ENCODE results near the gene OSBPL10. TPM values are rescaled to one million over a fixed set of nuclear protein-coding genes. Genes with fewer than 3 reads are reported as not detected.

The OSBPL10 gene
- total RNA-seq, 3 donors from 2014 or later = 3.2 to 7.0 (median 6.8) TPM

- no peak for ATAC-seq
Observed at GRCh38 chr3:31815006-31815405, 166.1 kb downstream of the OSBPL10 start.

GRCh38 chr3:31813686-31814085 is 167.4 kb downstream of the OSBPL10 start:
- H3K36me3 Mint-ChIP-seq (ENCODE audit: insufficient read depth) = no peaks in the 10 kb centered on the region
- no peak overlapping the region for H3K4me3 Mint-ChIP-seq
- H3K9me3 Mint-ChIP-seq = no peaks in the 10 kb centered on the region
- no peak for DNase-seq
- H3K27me3 Mint-ChIP-seq (ENCODE audit: low read depth) = no peaks in the 10 kb centered on the region
- peaks cover 23% of the 10 kb centered on the region for H3K4me1 Mint-ChIP-seq (ENCODE audit: low read depth)
- ATAC-seq = no peak

More at GRCh38 chr3:31815006-31815405, 166.1 kb downstream of the OSBPL10 start:
- H3K36me3 Mint-ChIP-seq (ENCODE audit: insufficient read depth) = no peaks in the 10 kb centered on the region
- no peak overlapping the region for H3K4me3 Mint-ChIP-seq
- H3K4me1 Mint-ChIP-seq (ENCODE audit: low read depth) = peaks cover 23% of the 10 kb centered on the region
- H3K27me3 Mint-ChIP-seq (ENCODE audit: low read depth) = no peaks in the 10 kb centered on the region
- DNase-seq = no peak
- no peaks in the 10 kb centered on the region for H3K9me3 Mint-ChIP-seq

- no peak overlapping the region for H3K4me3 Mint-ChIP-seq
- H3K27me3 Mint-ChIP-seq (ENCODE audit: low read depth) = no peaks in the 10 kb centered on the region
- H3K36me3 Mint-ChIP-seq (ENCODE audit: insufficient read depth) = no peaks in the 10 kb centered on the region
- H3K9me3 Mint-ChIP-seq = no peaks in the 10 kb centered on the region
- no peak for DNase-seq
- H3K4me1 Mint-ChIP-seq (ENCODE audit: low read depth) = peaks cover 23% of the 10 kb centered on the region
- no peak for ATAC-seq
Observed at GRCh38 chr3:31813197-31813596, 167.9 kb downstream of the OSBPL10 start.

GRCh38 chr3:31810991-31811433 is 170.1 kb downstream of the OSBPL10 start:
- H3K4me3 Mint-ChIP-seq = no peak overlapping the region
- H3K4me1 Mint-ChIP-seq (ENCODE audit: low read depth) = peaks cover 13% of the 10 kb centered on the region
- ATAC-seq = no peak

GRCh38 chr3:31808143-31808720 is 172.8 kb downstream of the OSBPL10 start:
- no peak overlapping the region for H3K4me3 Mint-ChIP-seq
- H3K36me3 Mint-ChIP-seq (ENCODE audit: insufficient read depth) = no peaks in the 10 kb centered on the region
- no peak for DNase-seq
- no peak for ATAC-seq
- no peaks in the 10 kb centered on the region for H3K9me3 Mint-ChIP-seq
- H3K4me1 Mint-ChIP-seq (ENCODE audit: low read depth) = no peaks in the 10 kb centered on the region
- H3K27me3 Mint-ChIP-seq (ENCODE audit: low read depth) = no peaks in the 10 kb centered on the region

More at GRCh38 chr3:31810991-31811433, 170.1 kb downstream of the OSBPL10 start:
- H3K9me3 Mint-ChIP-seq = no peaks in the 10 kb centered on the region
- no peaks in the 10 kb centered on the region for H3K36me3 Mint-ChIP-seq (ENCODE audit: insufficient read depth)
- no peaks in the 10 kb centered on the region for H3K27me3 Mint-ChIP-seq (ENCODE audit: low read depth)
- DNase-seq = no peak

- Mint-ChIP-seq H3K4me1 (ENCODE audit: low read depth) (no peaks in the 10 kb centered on the region), H3K27me3 (ENCODE audit: low read depth) (no peaks in the 10 kb centered on the region), H3K36me3 (ENCODE audit: insufficient read depth) (no peaks in the 10 kb centered on the region), H3K4me3 (no peak overlapping the region), H3K9me3 (no peaks in the 10 kb centered on the region)
- ATAC-seq (no peak), DNase-seq (no peak)
Observed at GRCh38 chr3:31804251-31805051, 176.6 kb downstream of the OSBPL10 start.

- no peaks in the 10 kb centered on the region for H3K36me3 Mint-ChIP-seq (ENCODE audit: insufficient read depth)
- no peak overlapping the region for H3K4me3 Mint-ChIP-seq
- DNase-seq (no peak), ATAC-seq (no peak)
- no peaks in the 10 kb centered on the region for H3K4me1 Mint-ChIP-seq (ENCODE audit: low read depth)
- H3K9me3 Mint-ChIP-seq = no peaks in the 10 kb centered on the region
- H3K27me3 Mint-ChIP-seq (ENCODE audit: low read depth) = no peaks in the 10 kb centered on the region
Observed at GRCh38 chr3:31802981-31803740, 177.9 kb downstream of the OSBPL10 start.

- no peaks in the 10 kb centered on the region for H3K9me3 Mint-ChIP-seq
- DNase-seq = no peak
- no peak for ATAC-seq
- no peaks in the 10 kb centered on the region for H3K36me3 Mint-ChIP-seq (ENCODE audit: insufficient read depth)
- no peak overlapping the region for H3K4me3 Mint-ChIP-seq
- no peaks in the 10 kb centered on the region for H3K4me1 Mint-ChIP-seq (ENCODE audit: low read depth)
- H3K27me3 Mint-ChIP-seq (ENCODE audit: low read depth) = no peaks in the 10 kb centered on the region
Observed at GRCh38 chr3:31800436-31800835, 180.6 kb downstream of the OSBPL10 start.

- Mint-ChIP-seq H3K4me1 (ENCODE audit: low read depth) (no peaks in the 10 kb centered on the region), H3K27me3 (ENCODE audit: low read depth) (peaks cover 3% of the 10 kb centered on the region), H3K36me3 (ENCODE audit: insufficient read depth) (no peaks in the 10 kb centered on the region), H3K9me3 (no peaks in the 10 kb centered on the region), H3K4me3 (no peak overlapping the region)
- ATAC-seq (no peak), DNase-seq (no peak)
Observed at GRCh38 chr3:31798840-31799239, 182.2 kb downstream of the OSBPL10 start.

GRCh38 chr3:31793821-31794220 is 187.2 kb downstream of the OSBPL10 start:
- ATAC-seq (no peak), DNase-seq (no peak)
- H3K36me3 Mint-ChIP-seq (ENCODE audit: insufficient read depth) = no peaks in the 10 kb centered on the region
- H3K9me3 Mint-ChIP-seq = no peaks in the 10 kb centered on the region
- no peaks in the 10 kb centered on the region for H3K4me1 Mint-ChIP-seq (ENCODE audit: low read depth)
- peaks cover 3% of the 10 kb centered on the region for H3K27me3 Mint-ChIP-seq (ENCODE audit: low read depth)
- no peak overlapping the region for H3K4me3 Mint-ChIP-seq

- Mint-ChIP-seq H3K27me3 (ENCODE audit: low read depth) (peaks cover 3% of the 10 kb centered on the region), H3K9me3 (no peaks in the 10 kb centered on the region), H3K4me1 (ENCODE audit: low read depth) (no peaks in the 10 kb centered on the region), H3K36me3 (ENCODE audit: insufficient read depth) (no peaks in the 10 kb centered on the region), H3K4me3 (no peak overlapping the region)
- ATAC-seq (no peak), DNase-seq (no peak)
Observed at GRCh38 chr3:31791090-31791430, 190.0 kb downstream of the OSBPL10 start.

GRCh38 chr3:31790193-31791089 is 190.6 kb downstream of the OSBPL10 start:
- Mint-ChIP-seq H3K36me3 (ENCODE audit: insufficient read depth) (no peaks in the 10 kb centered on the region), H3K4me3 (no peak overlapping the region), H3K9me3 (no peaks in the 10 kb centered on the region), H3K4me1 (ENCODE audit: low read depth) (no peaks in the 10 kb centered on the region), H3K27me3 (ENCODE audit: low read depth) (peaks cover 3% of the 10 kb centered on the region)
- ATAC-seq (no peak), DNase-seq (no peak)

- Mint-ChIP-seq H3K4me1 (ENCODE audit: low read depth) (no peaks in the 10 kb centered on the region), H3K27me3 (ENCODE audit: low read depth) (peaks cover under 1% of the 10 kb centered on the region), H3K36me3 (ENCODE audit: insufficient read depth) (no peaks in the 10 kb centered on the region), H3K4me3 (no peak overlapping the region), H3K9me3 (no peaks in the 10 kb centered on the region)
- DNase-seq (no peak), ATAC-seq (no peak)
Observed at GRCh38 chr3:31789429-31789828, 191.6 kb downstream of the OSBPL10 start.

- Mint-ChIP-seq H3K9me3 (no peaks in the 10 kb centered on the region), H3K36me3 (ENCODE audit: insufficient read depth) (no peaks in the 10 kb centered on the region), H3K27me3 (ENCODE audit: low read depth) (no peaks in the 10 kb centered on the region), H3K4me1 (ENCODE audit: low read depth) (no peaks in the 10 kb centered on the region), H3K4me3 (no peak overlapping the region)
- no peak for ATAC-seq
- no peak for DNase-seq
Observed at GRCh38 chr3:31785734-31786133, 195.3 kb downstream of the OSBPL10 start.
